Kidney (tissue), 14 donors: ENCODE data around the gene IGSF11. TPM values are rescaled to one million over a fixed set of nuclear protein-coding genes. Genes with fewer than 3 reads are reported as not detected.

Experiments used
- DNase-seq, 5 donors: peaks; one replicate each; pipeline ENCODE4 v3.0.0-alpha.2; 2013 to 2020
- FAIRE-seq: peaks from 2 replicates; lab custom pipeline; 2012; peaks lifted over from hg19 to GRCh38; lab: Jason Lieb, UNC
- H3K27ac ChIP-seq, 2 donors: one replicate each; pipeline ENCODE4 v1.7.0; 2013; ENCODE audit warnings: low read depth in 2 of 2, low read length in 2 of 2, inconsistent platforms in 1 of 2
- H3K27me3 ChIP-seq: one replicate; pipeline ENCODE4 v1.7.1; 2013; ENCODE audit warnings: low read length, inconsistent platforms; ENCODE audit not compliant: control insufficient read depth, insufficient read depth
- H3K36me3 ChIP-seq, 3 donors: one replicate each; pipeline versions ENCODE4 v1.7.0 to v1.7.1; 2013; ENCODE audit warnings: low read length in 3 of 3, control low read depth in 1 of 3, inconsistent platforms in 1 of 3; ENCODE audit not compliant: insufficient read depth in 3 of 3, control insufficient read depth in 2 of 3
- H3K4me1 ChIP-seq, 3 donors: one replicate each; pipeline versions ENCODE4 v1.7.0 to v1.7.1; 2013; ENCODE audit warnings: low read length in 3 of 3, inconsistent platforms in 1 of 3, low read depth in 1 of 3; ENCODE audit not compliant: control insufficient read depth in 2 of 3, insufficient read depth in 2 of 3
- H3K4me3 ChIP-seq, 3 donors: one replicate each; pipeline versions ENCODE4 v1.7.0 to v1.8.1; 2013; ENCODE audit warnings: low read length in 3 of 3, control low read depth in 1 of 3, inconsistent platforms in 1 of 3
- H3K9ac ChIP-seq, 3 donors: one replicate each; pipeline versions ENCODE4 v1.7.0 to v1.7.1; 2013; ENCODE audit warnings: low read length in 3 of 3, control low read depth in 1 of 3, inconsistent platforms in 1 of 3
- H3K9me3 ChIP-seq, 3 donors: one replicate each; pipeline versions ENCODE4 v1.7.0 to v1.7.1; 2013; ENCODE audit warnings: low read length in 3 of 3, control low read depth in 1 of 3, inconsistent platforms in 1 of 3; ENCODE audit not compliant: control insufficient read depth in 2 of 3, insufficient read depth in 1 of 3
- CTCF ChIP-seq: IDR thresholded peaks from 3 replicates; pipeline ENCODE4 v1.5.1; 2012; ENCODE audit warnings: mild to moderate bottlenecking, moderate library complexity, borderline replicate concordance; ENCODE audit not compliant: insufficient read depth; ENCODE audit errors: extremely low read depth
- intact Hi-C: fragments of 100-400 bp; cut with DNase I; formaldehyde crosslinking; loops from one replicate; pipeline ENCODE4 v1.11.1; 2022
- polyA plus RNA-seq: library from polyadenylated mRNA; stranded (reverse); fragments of 350-450 nt; fragmentation: Illumina TruSeq; extraction: RNeasy Lipid Tissue Mini Kit (QIAGEN cat#74804); gene quantifications from one replicate; pipeline ENCODE4 v1.2.3, GENCODE V29; 2014; ENCODE audit warnings: low read depth, low replicate concordance; ENCODE audit not compliant: insufficient read depth
- total RNA-seq: library from RNA; stranded (reverse); fragmentation: NEBNext Ultra II Directional; extraction: Animal tissue kit (Norgen Biotek cat#: 25700); gene quantifications from one replicate; pipeline ENCODE4 v1.2.1, GENCODE V29; 2021
- donor health status: control.
- donor health status: control.
- donor health status: control.
- donor health status: control.
- donor health status: control.
- donor health status: DM: yes; HTN: yes; CAD: no.
- donor health status: Normal renal cell carcinoma (clear cell type).

The IGSF11 gene
- total and polyA plus RNA-seq, 2 donors from 2014 or later: 1.3 to 6.7 TPM

GRCh38 chr3:118890206-118890605, 144.4 kb downstream of the IGSF11 start:
- FAIRE-seq (no peak), DNase-seq (peak in 1 of 5 donors; percentile 4)
- no peak for TF ChIP-seq CTCF
- Histone ChIP-seq H3K9ac (no peak overlapping the region), H3K27ac (no peak overlapping the region), H3K4me1 (no peaks in the 10 kb centered on the region), H3K4me3 (no peak overlapping the region), H3K36me3 (no peaks in the 10 kb centered on the region), H3K27me3 (no peaks in the 10 kb centered on the region), H3K9me3 (no peaks in the 10 kb centered on the region)
- intact Hi-C loops: no loop called here

GRCh38 chr3:118889691-118890090, 145.0 kb downstream of the IGSF11 start:
- H3K36me3 ChIP-seq: no peaks in the 10 kb centered on the region
- DNase-seq (no peak), FAIRE-seq (no peak)
- intact Hi-C loops: no loop called here
- no peak for TF ChIP-seq CTCF
- no peaks in the 10 kb centered on the region for H3K27me3 ChIP-seq
- no peak overlapping the region for H3K27ac ChIP-seq
- H3K9ac ChIP-seq: no peak overlapping the region
- no peaks in the 10 kb centered on the region for H3K4me1 ChIP-seq
- H3K9me3 ChIP-seq: no peaks in the 10 kb centered on the region
- no peak overlapping the region for H3K4me3 ChIP-seq

GRCh38 chr3:118886708-118887107, 147.9 kb downstream of the IGSF11 start:
- H3K27me3 ChIP-seq: no peaks in the 10 kb centered on the region
- H3K4me3 ChIP-seq: no peak overlapping the region
- TF ChIP-seq CTCF: no peak
- DNase-seq (no peak), FAIRE-seq (no peak)
- intact Hi-C loops: no loop called here
- H3K9me3 ChIP-seq: no peaks in the 10 kb centered on the region
- no peaks in the 10 kb centered on the region for H3K4me1 ChIP-seq
- no peaks in the 10 kb centered on the region for H3K36me3 ChIP-seq
- H3K9ac ChIP-seq: no peak overlapping the region
- no peak overlapping the region for H3K27ac ChIP-seq

- no peak overlapping the region for H3K27ac ChIP-seq
- intact Hi-C loops: no loop called here
- H3K36me3 ChIP-seq: no peaks in the 10 kb centered on the region
- DNase-seq (peak; percentile 48 to 73 (median 65)), FAIRE-seq (no peak)
- no peaks in the 10 kb centered on the region for H3K9me3 ChIP-seq
- TF ChIP-seq CTCF: peak; percentile 71
- no peak overlapping the region for H3K4me3 ChIP-seq
- H3K4me1 ChIP-seq: no peaks in the 10 kb centered on the region
- no peaks in the 10 kb centered on the region for H3K27me3 ChIP-seq
- H3K9ac ChIP-seq: no peak overlapping the region
Observed at GRCh38 chr3:118884748-118885206, 149.9 kb downstream of the IGSF11 start.
